MM.1S (cell line): ENCODE results near the gene STC2.

Experiments used
- DNase-seq: peaks from one replicate; pipeline ENCODE4 v3.0.0-alpha.2; 2015
- H2AFZ ChIP-seq: fragments of 300-600 bp; sonication (generic); 2 replicates; pipeline ENCODE4 v1.6.0; 2016; ENCODE audit warnings: antibody characterized with exemption, low read length
- H3F3A ChIP-seq: fragments of 300-600 bp; sonication (generic); 2 replicates; pipeline ENCODE4 v1.6.1; 2016; ENCODE audit warnings: mild to moderate bottlenecking, antibody characterized with exemption, low read length, moderate library complexity, mixed read lengths; ENCODE audit not compliant: insufficient read depth
- H3K27ac ChIP-seq: fragments of 300-600 bp; sonication (generic); 2 replicates; pipeline ENCODE4 v1.5.1; 2016; ENCODE audit warnings: mild to moderate bottlenecking, low read length
- H3K27me3 ChIP-seq: fragments of 300-600 bp; sonication (generic); replicated peaks from 2 replicates; pipeline ENCODE4 v1.6.0; 2016; ENCODE audit warnings: low read length; ENCODE audit not compliant: insufficient read depth
- H3K36me3 ChIP-seq: fragments of 300-600 bp; sonication (generic); replicated peaks from 2 replicates; pipeline ENCODE4 v1.6.1; 2016; ENCODE audit warnings: mild to moderate bottlenecking, low read length, mixed read lengths; ENCODE audit not compliant: insufficient read depth
- H3K4me1 ChIP-seq: fragments of 300-600 bp; sonication (generic); 2 replicates; pipeline ENCODE4 v1.6.1; 2016; ENCODE audit warnings: low read length, mixed read lengths
- H3K4me2 ChIP-seq: fragments of 300-600 bp; sonication (generic); 2 replicates; pipeline ENCODE4 v1.6.0; 2016; ENCODE audit warnings: low read depth, low read length
- H3K4me3 ChIP-seq: fragments of 300-600 bp; sonication (generic); 2 replicates; pipeline ENCODE4 v1.5.1; 2016; ENCODE audit warnings: low read length, mixed read lengths
- H3K79me2 ChIP-seq: fragments of 300-600 bp; sonication (generic); 2 replicates; pipeline ENCODE4 v1.6.1; 2016; ENCODE audit warnings: mixed run types, low read length, mixed read lengths
- H3K9ac ChIP-seq: fragments of 300-600 bp; sonication (generic); 2 replicates; pipeline ENCODE4 v1.6.1; 2016; ENCODE audit warnings: low read length, mixed read lengths
- H3K9me2 ChIP-seq: fragments of 300-600 bp; sonication (generic); replicated peaks from 2 replicates; pipeline ENCODE4 v1.6.1; 2016; ENCODE audit warnings: mild to moderate bottlenecking, low read length, mixed read lengths; ENCODE audit not compliant: insufficient read depth
- H3K9me3 ChIP-seq: fragments of 300-600 bp; sonication (generic); replicated peaks from 2 replicates; pipeline ENCODE4 v1.6.1; 2016; ENCODE audit warnings: mild to moderate bottlenecking, low read length, mixed read lengths; ENCODE audit not compliant: insufficient read depth
- H4K20me1 ChIP-seq: fragments of 300-600 bp; sonication (generic); 2 replicates; pipeline ENCODE4 v1.6.1; 2016; ENCODE audit warnings: mild to moderate bottlenecking, low read length, moderate library complexity, mixed read lengths; ENCODE audit not compliant: insufficient read depth
- CTCF ChIP-seq: fragments of 300-600 bp; sonication (generic); IDR thresholded peaks from 2 replicates; pipeline ENCODE4 v1.5.1; 2016; ENCODE audit warnings: antibody characterized with exemption, low read length, mixed read lengths
- EZH2 ChIP-seq: fragments of 300-600 bp; sonication (generic); optimal IDR thresholded peaks from 2 replicates; pipeline ENCODE3; 2017; ENCODE audit warnings: low read depth, mild to moderate bottlenecking, antibody characterized with exemption, low read length, mixed read lengths
- EZH2phosphoT487 ChIP-seq: fragments of 300-600 bp; sonication (generic); IDR thresholded peaks from 2 replicates; pipeline ENCODE4 v1.6.1; 2018; ENCODE audit warnings: antibody characterized with exemption, low read length

The STC2 gene

GRCh38 chr5:173304591-173304988, 23.6 kb downstream of the STC2 start:
- TF ChIP-seq EZH2phosphoT487 (no peak), EZH2 (no peak), CTCF (no peak)
- Histone ChIP-seq H3K36me3 (no peaks in the 10 kb centered on the region), H3K27ac (no peak overlapping the region), H3K4me2 (no peak overlapping the region), H3K79me2 (no peaks in the 10 kb centered on the region), H3K27me3 (no peaks in the 10 kb centered on the region), H3F3A (no peaks in the 10 kb centered on the region), H3K9me3 (no peaks in the 10 kb centered on the region), H4K20me1 (no peaks in the 10 kb centered on the region), H3K4me3 (no peak overlapping the region), H3K9ac (no peak overlapping the region), H3K4me1 (no peaks in the 10 kb centered on the region), H2AFZ (no peak overlapping the region), H3K9me2 (no peaks in the 10 kb centered on the region)
- no peak for DNase-seq

GRCh38 chr5:173303878-173304590, 24.2 kb downstream of the STC2 start:
- H3K9ac ChIP-seq, result no peak overlapping the region
- no peak overlapping the region for H2AFZ ChIP-seq
- H3F3A ChIP-seq, result no peaks in the 10 kb centered on the region
- no peaks in the 10 kb centered on the region for H3K4me1 ChIP-seq
- DNase-seq, result no peak
- H3K27ac ChIP-seq, result no peak overlapping the region
- H3K4me3 ChIP-seq, result no peak overlapping the region
- H3K9me3 ChIP-seq, result no peaks in the 10 kb centered on the region
- H3K79me2 ChIP-seq, result no peaks in the 10 kb centered on the region
- no peak for TF ChIP-seq EZH2
- no peak for TF ChIP-seq CTCF
- TF ChIP-seq EZH2phosphoT487, result no peak
- no peaks in the 10 kb centered on the region for H4K20me1 ChIP-seq
- H3K4me2 ChIP-seq, result no peak overlapping the region
- no peaks in the 10 kb centered on the region for H3K36me3 ChIP-seq
- H3K9me2 ChIP-seq, result no peaks in the 10 kb centered on the region
- H3K27me3 ChIP-seq, result peaks cover 2% of the 10 kb centered on the region; the same call in 1 of the 2 replicates

GRCh38 chr5:173302546-173303155, 25.6 kb downstream of the STC2 start:
- Histone ChIP-seq H3K9me2 (no peaks in the 10 kb centered on the region), H3K9me3 (no peaks in the 10 kb centered on the region), H3K79me2 (no peaks in the 10 kb centered on the region), H3K4me1 (no peaks in the 10 kb centered on the region), H3F3A (no peaks in the 10 kb centered on the region), H3K4me2 (no peak overlapping the region), H3K27ac (no peak overlapping the region), H3K9ac (no peak overlapping the region), H3K36me3 (no peaks in the 10 kb centered on the region), H3K27me3 (peaks cover 16% of the 10 kb centered on the region), H4K20me1 (no peaks in the 10 kb centered on the region), H2AFZ (no peak overlapping the region), H3K4me3 (no peak overlapping the region)
- no peak for DNase-seq
- no peak for TF ChIP-seq EZH2phosphoT487
- no peak for TF ChIP-seq CTCF
- TF ChIP-seq EZH2, result no peak
